GM10248 (cell line): ENCODE results near the gene PLEKHH1.

Experiments used
- CTCF ChIA-PET: fragments of 300-600 bp; sonication (Branson Sonifier 250); formaldehyde crosslinking; extraction: SDS; loops from one replicate; lab custom pipeline; 2021; ENCODE audit warnings: antibody characterized with exemption; lab: Yijun Ruan, JAX
- POLR2A ChIA-PET: fragments of 350-650 bp; sonication (Branson Sonifier 250); formaldehyde crosslinking; extraction: SDS; loops from one replicate; lab custom pipeline; 2020; ENCODE audit warnings: antibody characterized with exemption; lab: Yijun Ruan, JAX
- DNase-seq: peaks from one replicate; pipeline ENCODE4 v3.0.0; 2012; ENCODE audit errors: extremely low spot score
- CTCF ChIP-seq: IDR thresholded peaks from 2 replicates; pipeline ENCODE4 v1.5.1; 2012; ENCODE audit warnings: mild to moderate bottlenecking, low read depth; ENCODE audit errors: extremely low read depth, missing control alignments, control extremely low read depth

The PLEKHH1 gene

GRCh38 chr14:67495827-67496226, 37.3 kb upstream of the PLEKHH1 start:
- CTCF ChIA-PET = interaction anchor here (1.7 kb wide), 1 partner anchor 15 kb away, joined by 6 read pairs; no protein-coding TSS in a partner anchor
- POLR2A ChIA-PET = no interaction called here

GRCh38 chr14:67497216-67497615, 35.9 kb upstream of the PLEKHH1 start:
- DNase-seq = no peak
- no peak for TF ChIP-seq CTCF
- CTCF ChIA-PET = interaction anchor here (1.7 kb wide), 1 partner anchor 13 kb away, joined by 6 read pairs; no protein-coding TSS in a partner anchor
- POLR2A ChIA-PET = no interaction called here

More at GRCh38 chr14:67495827-67496226, 37.3 kb upstream of the PLEKHH1 start:
- no peak for TF ChIP-seq CTCF
- DNase-seq = no peak

GRCh38 chr14:67497716-67498115, 35.4 kb upstream of the PLEKHH1 start:
- TF ChIP-seq CTCF = no peak
- ChIA-PET POLR2A (no interaction called here), CTCF (no interaction called here)
- no peak for DNase-seq

GRCh38 chr14:67500981-67501380, 32.1 kb upstream of the PLEKHH1 start:
- TF ChIP-seq CTCF = no peak
- POLR2A ChIA-PET = no interaction called here
- CTCF ChIA-PET = interaction anchor here (1.2 to 2.8 kb wide), 5 partner anchors 9 to 74 kb away, joined by 3 to 11 read pairs (median 5); partner anchors contain the start of gene TMEM229B
- DNase-seq = no peak

- no peak for DNase-seq
- TF ChIP-seq CTCF = no peak
- ChIA-PET POLR2A (no interaction called here), CTCF (interaction anchor here (1.0 to 1.6 kb wide), 2 partner anchors 12 to 74 kb away, joined by 3 to 4 read pairs; no protein-coding TSS in a partner anchor)
Observed at GRCh38 chr14:67501670-67502069, 31.4 kb upstream of the PLEKHH1 start.

GRCh38 chr14:67502867-67503266, 30.2 kb upstream of the PLEKHH1 start:
- TF ChIP-seq CTCF = no peak
- ChIA-PET CTCF (interaction anchor here (1.0 kb wide), 1 partner anchor 11 kb away, joined by 3 read pairs; no protein-coding TSS in a partner anchor), POLR2A (no interaction called here)
- DNase-seq = no peak
